NCI-H146 (cell line): ENCODE measurements around the gene SPTLC2.
A peak's percentile ranks its signal among the peaks of the same experiment; 100 is the strongest.

Experiments used
- DNase-seq: peaks from one replicate; lab custom pipeline; 2025; lab: John Stamatoyannopoulos, UW

Gene SPTLC2

DNA sequence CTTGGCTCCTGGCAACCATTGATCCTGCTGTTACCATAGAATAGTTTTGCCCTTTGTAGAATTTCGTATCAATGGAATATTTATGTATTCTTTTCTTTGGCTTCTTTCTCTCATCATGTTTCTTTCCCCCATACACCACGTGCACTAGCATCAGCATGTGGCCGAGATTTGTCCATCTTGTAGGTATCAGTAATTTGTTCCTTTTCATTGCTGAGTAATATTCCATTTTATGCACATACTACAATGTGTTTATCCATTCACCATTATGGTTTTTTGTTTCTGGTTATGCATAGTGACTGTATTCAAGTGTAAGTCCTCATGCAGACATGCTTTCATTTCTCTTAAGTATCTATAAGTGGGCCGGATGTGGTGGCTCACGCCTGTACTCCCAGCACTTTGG is 113.3 kb downstream of the SPTLC2 start:
- no peak for DNase-seq

DNA sequence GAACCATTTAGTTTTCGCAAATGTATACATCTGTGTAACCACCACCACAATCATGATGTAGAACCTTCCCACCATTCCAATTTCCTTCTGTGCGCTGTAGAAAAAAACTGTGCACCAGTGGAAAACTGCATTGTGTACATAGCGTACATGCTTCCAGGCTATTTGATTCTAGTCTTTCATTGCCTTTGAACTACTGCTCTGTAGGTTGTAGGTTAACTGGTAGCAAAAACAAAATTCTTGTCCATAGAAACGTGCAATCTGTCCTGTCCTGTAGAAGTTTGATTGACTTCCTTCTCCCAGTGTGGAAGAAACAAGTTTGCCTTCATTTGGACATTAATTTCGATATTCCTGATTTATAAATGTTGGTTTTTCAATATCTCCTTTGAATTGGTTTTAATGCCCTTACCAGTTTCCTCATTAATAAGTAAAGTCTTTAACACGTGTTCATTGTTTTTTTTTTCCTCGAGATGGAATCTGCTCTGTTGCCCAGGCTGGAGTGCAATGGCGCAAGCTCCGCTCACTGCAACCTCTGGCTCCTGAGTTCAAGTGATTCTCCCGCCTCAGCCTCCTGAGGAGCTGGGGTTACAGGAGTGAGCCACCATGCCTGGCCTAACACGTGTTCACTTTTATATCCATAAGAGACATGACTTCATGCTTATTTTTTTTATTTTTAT is 114.2 kb downstream of the SPTLC2 start:
- DNase-seq = no peak

DNA sequence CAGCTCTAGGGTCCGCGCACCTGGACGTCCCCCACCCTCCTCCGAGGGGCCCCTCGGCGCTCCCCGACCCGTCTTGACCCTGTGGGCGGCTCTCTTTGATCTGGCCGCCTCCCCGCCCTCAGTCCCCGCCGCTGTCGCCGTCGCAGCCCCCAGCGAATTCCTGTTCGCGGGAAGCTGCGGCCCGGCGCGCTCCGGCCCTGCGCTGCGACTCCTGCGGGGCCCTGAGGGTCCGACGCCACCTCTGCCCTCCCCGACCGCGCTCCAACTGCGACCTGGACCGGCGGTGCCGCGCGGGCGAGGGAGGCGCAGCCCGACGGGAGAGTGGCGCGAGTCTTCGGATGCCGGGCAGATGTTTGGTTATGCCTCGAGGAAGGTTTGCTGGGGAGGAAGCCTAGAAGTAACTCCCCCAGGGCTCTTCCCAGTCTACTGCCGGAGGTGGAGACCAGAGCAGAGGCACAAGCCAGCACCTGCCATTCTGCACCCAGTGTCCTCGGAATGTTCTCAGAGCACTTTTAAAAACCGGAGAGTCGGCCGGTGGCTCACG is 117.4 kb downstream of the SPTLC2 start:
- peak; percentile 58 for DNase-seq

DNA sequence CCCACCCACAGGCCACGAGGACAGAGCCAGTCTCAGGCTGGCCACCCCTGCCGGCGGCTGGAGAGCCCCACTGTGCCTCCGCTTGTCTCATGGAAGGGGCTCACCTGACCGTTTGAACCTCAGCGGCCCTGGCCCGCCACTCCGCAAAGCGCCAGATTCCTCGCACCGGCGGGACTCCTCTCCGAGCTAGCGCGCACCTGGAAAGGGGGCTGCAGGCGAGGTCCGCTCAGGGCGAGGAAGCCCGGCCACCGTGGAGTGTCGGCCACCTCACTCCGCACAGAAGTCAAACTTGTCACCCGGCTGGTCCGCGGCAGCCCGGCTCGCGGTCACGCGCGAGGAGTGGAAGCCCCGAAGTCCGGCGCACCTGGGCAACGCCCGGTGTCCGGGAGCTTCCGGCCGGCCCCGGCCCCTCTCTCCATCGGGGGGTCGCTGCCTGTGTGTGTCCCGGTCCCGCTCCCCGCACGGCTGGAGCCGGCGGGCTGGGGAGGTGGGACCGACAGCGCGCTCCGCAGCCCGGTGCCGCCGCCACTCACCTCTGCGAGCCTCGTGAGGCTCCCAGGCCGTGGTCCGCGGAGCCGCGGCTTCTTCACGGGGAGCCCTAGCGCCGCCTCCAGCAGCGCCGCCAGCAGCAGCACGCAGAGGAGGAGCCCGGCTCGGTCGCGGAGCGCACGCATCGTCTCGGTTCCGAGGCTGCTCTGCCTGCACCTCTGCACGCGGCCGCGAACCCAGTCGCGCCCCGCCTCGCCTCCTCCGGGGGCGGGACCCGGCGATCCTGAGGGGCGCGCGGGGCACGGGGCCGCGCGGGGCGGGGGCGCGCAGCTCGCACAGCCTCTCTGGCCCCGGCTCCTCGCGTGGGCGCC is 118.1 kb downstream of the SPTLC2 start, which contains the start of gene ISM2:
ISM2 (minus strand) TSS at position 697 of the 860 bp plus-strand sequence; CDS start at position 674, 23 bp downstream.
- peak; percentile 60 for DNase-seq

DNA sequence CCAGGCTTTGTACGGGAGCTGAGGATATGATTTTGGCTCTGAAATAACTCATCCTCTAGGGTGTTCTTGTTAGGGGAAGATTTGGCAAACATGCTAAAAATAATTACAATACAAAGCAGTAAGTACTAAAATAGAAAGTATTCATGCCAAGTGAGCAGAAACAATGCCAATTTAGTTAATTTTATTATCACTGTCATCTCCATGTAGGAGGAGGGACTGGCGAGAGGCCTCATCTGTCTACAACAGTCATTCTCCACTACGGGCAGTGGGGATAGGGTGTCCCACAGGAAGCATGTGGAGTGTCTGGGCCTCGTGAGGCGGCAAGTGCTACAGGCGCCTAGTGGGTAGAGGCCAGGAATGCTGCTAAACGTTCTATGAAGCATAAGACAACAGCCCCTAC is 121.1 kb downstream of the SPTLC2 start:
- DNase-seq = no peak

DNA sequence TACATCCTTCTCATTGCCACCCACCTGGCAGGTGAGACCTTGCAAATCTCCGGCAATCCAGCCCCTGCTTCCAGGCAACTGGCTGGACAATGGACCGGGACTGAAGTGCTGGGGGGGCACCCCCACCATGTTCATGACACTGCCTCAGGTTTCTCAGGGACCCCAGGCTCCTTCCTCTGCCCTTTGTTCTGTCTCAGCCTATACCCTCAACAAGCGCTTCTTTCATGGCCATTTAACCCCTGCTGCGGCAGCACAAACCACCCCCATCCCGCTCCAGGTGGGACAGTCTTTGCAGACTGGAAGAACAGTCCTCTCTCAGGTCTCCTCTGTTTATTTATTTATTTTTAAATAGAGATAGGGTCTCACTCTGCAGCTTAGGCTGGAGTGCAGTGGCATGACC is 125.4 kb downstream of the SPTLC2 start:
- DNase-seq = no peak

DNA sequence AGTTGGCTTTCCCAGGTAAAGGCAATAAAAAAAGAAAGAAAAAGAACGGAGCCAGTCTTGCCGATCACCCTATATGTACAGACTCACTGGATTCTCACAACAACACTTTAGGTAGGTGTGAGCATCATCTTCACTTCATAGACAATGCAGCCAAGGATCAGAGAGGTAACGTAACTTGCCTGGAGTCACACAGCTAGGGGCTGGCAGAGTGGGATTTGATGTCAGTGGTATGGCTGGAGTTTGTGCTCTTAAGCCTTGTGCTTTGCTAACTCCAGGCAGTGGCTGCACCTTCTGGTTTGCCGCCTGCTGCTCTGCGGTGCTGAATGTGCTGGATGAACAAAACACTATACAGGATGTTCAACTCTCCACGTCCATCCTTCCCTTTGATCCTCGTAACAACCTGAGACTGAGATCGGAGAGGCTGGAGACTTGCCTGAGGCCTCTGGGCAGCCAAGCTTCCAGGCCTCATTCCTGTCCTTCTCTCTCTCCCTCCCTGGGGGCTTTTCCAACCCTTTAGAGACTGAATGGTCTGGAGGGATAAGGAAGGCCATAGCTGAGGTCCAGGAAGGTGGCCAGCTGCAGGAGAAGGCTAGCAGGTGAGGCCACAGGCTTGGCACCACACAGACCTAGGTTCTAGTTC is 126.0 kb downstream of the SPTLC2 start:
- DNase-seq = no peak

DNA sequence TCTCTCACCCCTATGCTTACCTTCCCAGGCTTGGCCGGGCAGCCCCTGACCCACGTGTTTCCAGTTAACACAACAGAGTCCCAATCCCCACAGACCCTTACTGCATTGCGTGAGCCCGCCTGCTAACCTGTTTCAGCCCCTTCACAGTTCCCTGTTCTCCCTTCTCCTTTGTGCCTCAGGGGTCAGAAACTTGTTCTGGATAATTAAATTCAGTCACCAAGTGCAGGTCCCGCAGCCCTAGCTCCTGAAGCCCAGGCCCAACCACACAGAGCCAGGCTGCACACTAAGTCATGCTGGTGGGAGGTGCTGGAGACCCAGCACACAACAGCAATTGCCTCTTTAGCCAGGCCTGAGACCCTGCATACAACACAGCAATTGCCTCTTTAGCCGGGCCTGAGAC is 127.4 kb downstream of the SPTLC2 start:
- DNase-seq = no peak

DNA sequence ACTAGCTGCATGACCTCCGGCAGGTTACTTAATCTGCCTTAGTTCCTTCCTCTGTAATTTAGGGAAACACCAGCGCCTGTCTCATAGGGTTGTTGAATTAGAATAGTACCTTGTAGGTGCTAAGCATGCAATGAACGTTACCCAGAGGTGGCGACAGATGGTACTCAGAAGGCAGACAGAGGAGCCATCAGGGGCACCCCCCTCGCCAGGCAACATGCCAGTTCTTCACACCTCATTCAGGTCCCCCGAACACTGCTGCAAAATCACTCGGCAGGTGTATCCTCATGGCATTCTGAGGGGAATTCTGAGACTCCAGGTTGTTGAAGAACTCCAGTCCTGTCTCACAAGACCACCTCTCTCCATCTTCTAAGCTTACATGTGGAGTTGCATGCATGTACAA is 127.9 kb downstream of the SPTLC2 start:
- no peak for DNase-seq

DNA sequence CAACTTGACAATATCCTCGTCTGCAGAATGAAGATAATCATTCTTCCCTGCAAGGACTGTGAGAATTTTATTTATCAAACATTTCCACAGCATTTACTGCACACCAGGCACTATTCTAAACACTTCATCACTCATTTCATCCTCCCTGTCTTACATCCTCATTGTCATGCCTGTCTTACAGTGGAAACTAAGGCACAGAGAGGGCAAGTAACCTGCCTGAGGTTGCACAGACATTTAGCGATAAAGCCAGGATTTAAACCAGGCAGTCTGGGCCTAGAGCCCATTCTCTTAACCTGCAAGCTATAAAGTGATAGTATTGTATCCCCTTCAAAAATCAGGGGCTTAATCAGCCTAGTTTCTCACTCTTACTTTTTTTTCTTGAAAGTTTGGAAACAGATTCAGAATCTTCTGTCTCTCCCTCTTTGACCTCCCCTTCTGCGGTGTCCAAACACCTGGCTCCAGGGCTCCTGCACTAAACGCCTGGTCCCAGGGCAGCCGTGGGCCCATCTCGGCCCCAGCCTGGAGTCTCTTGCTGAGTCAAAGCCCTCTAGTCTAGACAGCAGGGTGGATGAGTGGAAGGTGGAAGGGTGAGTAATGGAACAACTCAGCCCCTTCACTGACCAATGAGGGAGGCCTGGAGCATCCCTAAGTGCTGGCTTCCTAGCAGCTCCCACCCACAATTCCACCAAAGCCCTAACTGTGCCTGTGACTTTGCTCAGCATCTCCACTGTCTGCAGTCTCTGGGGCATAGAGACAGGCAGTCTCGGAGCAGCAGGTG is 130.3 kb downstream of the SPTLC2 start:
- DNase-seq = no peak

DNA sequence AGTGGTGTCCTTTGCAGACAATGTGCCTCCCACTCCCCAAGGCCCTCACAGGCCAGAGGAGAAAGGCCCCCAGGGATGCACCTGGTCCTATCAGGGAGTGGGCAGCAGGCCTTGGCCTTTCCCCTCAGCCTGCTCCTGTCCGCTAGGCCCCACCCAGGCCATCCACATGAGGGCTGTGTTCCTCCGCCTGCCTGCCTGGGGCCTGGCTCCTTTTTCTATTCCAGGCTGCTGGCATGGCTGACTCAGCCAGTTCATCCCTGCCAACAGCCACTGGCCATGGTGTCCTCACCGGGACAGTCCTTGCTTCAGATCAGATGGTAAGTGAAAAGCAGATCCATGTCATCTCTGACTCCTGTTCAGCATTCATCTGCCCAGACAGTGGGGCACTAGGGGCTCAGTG is 131.2 kb downstream of the SPTLC2 start:
- DNase-seq = no peak

DNA sequence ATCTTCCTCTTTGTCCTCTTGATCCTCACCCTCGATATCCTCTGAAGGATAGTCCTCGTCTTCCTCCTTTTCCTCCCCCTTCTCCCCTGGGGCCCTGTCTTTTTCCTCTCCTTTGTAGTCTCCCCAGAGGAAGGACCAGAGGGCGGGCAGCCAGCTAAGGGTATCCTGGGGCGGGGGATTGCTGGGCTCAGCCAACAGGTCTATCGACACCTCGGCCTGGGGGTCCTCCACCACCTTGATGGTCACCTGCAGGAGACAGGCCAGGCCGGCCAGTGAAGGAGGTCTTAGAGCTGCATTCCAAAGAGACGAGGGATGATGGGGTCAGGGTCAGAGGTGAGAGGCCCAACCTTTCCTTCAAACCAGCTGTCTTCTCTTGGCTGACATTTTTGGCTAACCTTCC is 134.0 kb downstream of the SPTLC2 start:
- DNase-seq = no peak

DNA sequence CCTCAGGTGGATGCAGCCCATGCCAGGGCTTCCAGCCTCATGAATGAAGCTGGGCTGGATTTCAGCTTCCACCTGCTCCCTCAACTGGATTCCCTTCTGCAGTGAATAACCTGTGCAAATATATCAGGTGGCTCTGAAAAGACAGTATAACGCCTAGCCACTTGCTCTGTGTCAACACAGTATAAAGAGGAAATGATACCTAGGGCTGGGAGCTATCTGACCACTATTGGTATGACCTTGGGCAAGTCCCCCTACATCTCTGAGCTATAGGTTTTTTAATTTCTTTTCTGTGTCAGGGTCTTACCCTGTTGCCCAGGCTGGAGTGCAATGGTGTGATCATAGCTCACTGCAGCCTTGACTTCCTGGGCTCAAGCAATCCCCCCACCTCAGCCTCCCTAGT is 137.6 kb downstream of the SPTLC2 start:
- no peak for DNase-seq

DNA sequence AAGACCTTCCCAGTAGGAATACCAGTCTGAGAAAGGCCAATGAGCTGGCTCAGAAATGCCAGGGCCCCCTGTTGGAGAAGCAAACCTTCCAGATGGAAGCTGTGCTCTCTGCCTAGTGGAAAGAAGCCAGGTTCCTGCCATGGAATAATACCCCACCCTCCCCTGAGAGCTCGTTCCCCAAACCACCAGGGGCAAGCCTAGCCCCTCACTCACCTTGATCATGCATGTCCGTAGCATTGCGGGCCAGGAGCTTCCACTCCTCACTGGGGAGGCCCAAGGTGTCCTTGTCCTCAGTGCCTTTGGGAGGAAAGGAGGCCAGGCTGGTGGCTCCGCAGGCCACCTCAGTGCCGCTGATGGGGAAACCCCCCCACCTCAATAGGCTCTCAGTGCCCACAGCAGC is 138.4 kb downstream of the SPTLC2 start:
- no peak for DNase-seq

DNA sequence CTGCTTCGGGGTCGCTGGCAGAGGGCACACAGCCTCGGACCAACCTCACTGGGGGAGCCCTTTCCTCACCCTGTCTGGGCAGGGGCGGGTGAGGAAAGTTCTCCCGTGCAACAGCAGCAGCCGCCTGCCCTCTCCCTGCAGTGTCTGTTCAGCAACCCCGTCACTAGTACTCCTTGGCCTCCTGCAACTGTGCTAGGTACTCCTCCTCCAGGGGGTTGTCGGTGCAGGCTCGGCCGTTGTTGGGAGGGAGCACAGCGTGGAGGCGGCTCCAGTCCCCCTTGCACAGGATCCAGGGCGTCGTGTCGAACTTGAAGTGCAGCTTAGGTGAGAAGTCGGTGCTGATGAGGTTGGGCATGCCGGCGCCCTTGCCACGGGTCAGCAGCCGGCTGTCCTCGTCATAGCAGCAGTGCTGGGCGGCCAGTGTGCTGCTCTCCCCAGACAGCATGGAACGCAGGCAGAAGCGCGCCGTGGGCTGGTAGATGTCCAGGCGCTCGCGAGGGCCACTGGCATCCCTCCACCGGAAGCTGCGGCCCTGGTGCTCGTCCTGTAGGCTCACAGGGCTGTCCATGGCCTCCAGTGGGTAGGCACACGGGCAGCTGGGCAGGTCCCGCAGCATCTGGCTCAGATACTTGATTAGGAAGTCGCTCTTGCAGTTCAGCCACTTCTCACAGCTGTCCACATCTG is 140.9 kb downstream of the SPTLC2 start:
- DNase-seq = no peak

DNA sequence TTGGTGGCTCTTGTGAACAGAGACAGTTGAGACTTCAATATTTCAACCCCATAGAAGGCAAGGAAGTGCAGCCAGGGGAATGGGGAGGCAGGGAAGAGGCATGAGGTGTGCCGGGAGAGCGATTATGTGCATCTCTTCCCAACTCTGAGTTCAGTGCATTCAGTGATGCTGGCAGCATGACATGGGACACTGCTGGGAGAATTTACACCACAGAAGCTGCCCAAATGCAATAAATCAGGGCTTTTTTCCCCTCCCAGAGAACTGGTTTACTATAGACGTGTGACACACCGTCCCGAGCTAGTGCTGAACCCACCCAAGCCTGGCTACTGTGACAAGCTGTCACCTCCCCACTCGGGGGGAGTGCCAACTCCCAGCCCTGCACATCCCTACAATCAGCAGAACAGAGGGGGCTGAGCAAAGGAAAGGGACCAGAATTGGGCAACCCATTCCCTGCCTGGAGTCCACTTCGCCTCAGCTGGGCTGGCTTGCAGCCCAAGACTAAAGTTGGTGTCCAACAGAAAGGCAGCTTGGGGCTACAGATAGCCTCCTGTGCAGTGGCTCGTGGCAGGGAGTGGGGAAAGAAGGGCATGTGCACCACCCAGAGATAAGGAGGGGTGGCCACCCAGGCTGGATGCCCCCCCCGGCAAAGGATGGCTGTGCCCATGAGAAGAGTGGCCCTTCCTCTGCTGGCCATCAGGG is 141.8 kb downstream of the SPTLC2 start:
- no peak for DNase-seq

DNA sequence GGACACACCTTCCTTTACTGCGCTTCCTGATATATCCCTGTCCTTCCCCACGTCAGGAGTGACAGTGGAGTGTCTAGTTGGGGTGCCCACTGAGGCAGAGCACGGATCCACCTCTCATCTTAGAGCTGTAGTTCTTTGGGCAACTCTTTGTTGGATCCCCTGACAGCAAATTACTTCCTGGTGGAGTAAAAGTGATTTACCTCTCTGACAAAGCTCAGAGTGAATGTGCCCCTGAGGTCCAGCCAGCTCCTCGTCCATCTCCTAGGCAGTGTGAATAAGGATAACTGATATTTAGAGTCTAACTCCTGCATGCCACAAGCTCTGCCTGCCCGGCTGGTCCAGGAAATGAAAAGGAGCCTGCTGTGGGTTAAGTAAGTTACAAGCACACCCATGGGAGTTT is 142.5 kb downstream of the SPTLC2 start:
- DNase-seq = no peak

DNA sequence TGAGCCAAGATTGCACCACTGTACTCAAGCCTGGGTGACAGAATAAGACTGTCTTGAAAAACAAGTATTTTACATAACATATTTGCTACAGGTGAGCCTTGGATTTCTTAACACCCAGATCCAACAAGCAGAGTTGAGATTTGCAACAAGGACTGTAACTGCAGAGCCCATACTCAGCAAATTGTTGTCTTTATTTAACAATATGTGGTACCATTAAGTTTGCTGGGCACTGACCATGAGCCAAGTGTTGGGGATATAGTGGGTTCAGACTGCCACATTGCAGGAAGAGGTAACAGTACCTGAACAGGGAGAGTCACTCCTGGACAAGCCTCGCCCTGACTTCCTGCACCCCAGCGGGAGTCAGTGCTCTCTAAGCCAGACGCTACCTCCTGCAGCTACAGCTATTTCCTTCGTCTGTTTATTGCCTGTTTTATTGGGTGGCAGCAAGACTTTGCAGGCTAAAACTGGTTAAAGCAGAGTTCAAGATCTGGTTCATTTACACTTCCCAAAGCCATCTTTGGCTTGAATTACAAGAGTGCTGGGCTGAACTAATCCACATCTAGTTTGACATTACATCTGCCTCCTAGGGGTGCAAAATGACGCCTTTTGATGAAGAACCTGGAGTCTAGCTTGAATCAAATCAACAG is 146.1 kb downstream of the SPTLC2 start:
- DNase-seq = peak; percentile 6

DNA sequence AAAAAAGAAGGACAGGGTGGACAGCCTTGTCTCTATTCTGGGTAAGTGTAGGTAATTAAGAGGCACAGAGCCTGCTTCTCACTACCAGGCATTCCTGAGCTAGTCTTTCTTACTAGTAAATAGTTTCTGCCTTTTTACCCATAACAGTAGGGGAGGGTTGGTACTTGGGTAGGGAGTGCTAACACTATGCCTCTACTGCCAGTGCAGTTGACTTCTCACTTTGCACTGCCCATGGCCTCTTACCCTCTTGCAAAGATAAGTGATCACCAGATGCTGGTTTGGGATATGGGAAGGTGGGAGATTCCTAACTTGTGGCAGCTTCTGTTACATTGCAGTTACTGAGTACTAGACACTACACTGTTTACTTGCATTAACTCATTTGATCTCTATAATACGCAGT is 146.9 kb downstream of the SPTLC2 start:
- no peak for DNase-seq

DNA sequence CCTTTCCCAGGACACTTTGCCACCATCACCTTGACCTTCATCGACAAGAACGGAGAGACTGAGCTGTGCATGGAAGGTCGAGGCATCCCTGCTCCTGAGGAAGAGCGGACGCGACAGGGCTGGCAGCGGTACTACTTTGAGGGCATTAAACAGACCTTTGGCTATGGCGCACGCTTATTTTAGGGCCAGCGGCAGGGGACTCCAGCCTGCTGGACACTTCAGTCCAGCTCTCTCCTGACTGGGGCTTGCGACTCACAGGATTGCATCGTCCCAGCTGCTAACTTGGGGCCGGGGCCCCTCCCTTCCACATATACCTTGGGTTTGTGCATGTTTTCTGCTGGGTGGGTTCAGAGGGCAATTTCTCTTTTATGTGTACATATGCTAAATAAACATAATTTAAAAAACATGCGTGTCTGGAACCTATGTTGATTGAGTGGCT is 147.4 kb downstream of the SPTLC2 start:
- DNase-seq = no peak
